ENCODE data around the gene TPPP2.

Gene TPPP2

DNA sequence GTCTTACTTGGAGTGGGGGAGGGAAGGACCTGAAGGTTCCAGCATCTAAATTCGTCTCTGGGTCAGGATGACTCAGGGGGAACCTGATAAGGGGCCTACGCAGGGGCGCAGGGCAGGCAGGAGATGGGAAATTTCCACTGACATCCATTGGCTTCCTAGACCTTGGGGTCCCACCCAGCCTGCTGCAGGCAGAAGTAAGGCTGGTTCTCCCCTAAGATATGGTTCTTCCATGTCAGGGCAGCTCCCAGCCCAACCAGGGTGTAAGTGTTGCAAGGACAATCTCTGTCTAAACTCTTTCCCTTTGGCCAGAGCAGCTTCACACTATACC is 3.1 kb upstream of the TPPP2 start:
- no peak for FAIRE-seq
- TF ChIP-seq, protein P1, sequence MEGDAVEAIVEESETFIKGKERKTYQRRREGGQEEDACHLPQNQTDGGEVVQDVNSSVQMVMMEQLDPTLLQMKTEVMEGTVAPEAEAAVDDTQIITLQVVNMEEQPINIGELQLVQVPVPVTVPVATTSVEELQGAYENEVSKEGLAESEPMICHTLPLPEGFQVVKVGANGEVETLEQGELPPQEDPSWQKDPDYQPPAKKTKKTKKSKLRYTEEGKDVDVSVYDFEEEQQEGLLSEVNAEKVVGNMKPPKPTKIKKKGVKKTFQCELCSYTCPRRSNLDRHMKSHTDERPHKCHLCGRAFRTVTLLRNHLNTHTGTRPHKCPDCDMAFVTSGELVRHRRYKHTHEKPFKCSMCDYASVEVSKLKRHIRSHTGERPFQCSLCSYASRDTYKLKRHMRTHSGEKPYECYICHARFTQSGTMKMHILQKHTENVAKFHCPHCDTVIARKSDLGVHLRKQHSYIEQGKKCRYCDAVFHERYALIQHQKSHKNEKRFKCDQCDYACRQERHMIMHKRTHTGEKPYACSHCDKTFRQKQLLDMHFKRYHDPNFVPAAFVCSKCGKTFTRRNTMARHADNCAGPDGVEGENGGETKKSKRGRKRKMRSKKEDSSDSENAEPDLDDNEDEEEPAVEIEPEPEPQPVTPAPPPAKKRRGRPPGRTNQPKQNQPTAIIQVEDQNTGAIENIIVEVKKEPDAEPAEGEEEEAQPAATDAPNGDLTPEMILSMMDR (IDR thresholded peaks at IDR 0.05; ENCODE audit: insufficient read depth, missing control alignments): no peak
- no peak for DNase-seq (ENCODE audit: insufficient read length, low spot score)

DNA sequence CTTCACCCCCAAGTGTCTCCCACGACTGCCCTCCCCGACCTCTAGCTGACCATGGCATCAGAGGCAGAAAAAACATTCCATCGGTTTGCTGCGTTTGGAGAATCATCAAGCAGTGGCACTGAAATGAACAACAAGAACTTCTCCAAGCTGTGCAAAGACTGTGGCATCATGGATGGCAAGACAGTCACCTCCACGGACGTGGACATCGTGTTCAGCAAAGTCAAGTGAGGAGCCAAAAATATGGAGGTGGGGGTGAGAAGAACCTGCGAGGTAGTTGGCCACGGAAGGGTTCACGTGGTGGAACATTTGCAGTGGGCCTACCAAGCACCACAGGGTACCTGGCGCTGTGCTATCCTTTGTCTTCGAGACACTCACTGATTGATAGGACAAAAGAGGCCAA is 514 bp downstream of the TPPP2 start:
- TF ChIP-seq, protein P1 (IDR thresholded peaks at IDR 0.05; ENCODE audit: insufficient read depth, missing control alignments): no peak
- DNase-seq (ENCODE audit: insufficient read length, low spot score) (no peak), FAIRE-seq (no peak)

DNA sequence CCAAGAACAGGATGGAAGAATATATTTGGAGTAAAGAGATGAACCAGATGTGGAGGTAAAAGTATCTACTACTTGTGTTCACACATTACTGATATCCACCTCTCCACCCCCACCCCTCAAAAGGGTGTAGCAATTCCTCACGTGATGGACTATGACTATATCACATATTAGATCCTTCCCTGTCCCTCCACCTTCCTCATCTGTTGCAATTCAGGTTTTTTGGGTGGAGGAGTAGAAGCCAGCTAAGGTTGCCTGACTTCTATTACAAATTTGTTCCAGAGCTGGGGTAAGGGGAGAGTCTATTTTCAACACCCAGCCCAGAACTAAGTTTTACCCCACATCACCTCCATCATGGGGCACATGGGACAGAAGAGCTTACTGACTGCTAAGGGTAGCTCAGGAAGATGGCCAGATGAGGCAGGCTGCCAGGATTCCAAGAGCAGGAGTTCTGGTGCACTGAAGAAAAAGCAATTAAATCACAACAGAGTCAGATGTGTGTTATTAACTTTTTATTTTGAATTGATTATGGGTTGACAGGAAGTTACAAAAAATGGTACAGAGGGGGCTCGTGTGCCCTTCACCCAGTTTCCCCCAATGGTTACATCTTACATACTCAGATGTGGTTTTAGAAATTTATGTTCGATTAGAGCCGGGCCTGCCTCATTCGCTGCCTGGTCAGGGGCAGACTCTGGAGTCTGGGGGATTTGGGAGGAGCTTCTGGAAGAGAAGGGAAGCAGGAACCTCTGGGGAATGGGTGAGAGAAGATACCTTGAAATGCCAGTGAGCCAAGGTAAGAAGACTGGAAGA is 2.5 kb downstream of the TPPP2 start:
- TF ChIP-seq, protein P1 (IDR thresholded peaks at IDR 0.05; ENCODE audit: insufficient read depth, missing control alignments): no peak
- DNase-seq (ENCODE audit: insufficient read length, low spot score) (no peak), FAIRE-seq (no peak)

GRCh38 chr14:21033133-21033698 is 3.2 kb downstream of the TPPP2 start:
- TF ChIP-seq, protein P1 (IDR thresholded peaks at IDR 0.05; ENCODE audit: insufficient read depth, missing control alignments): no peak
- DNase-seq (ENCODE audit: insufficient read length, low spot score) (no peak), FAIRE-seq (no peak)

- TF ChIP-seq, protein P1 (IDR thresholded peaks at IDR 0.05; ENCODE audit: insufficient read depth, missing control alignments): no peak
- no peak for DNase-seq (ENCODE audit: insufficient read length, low spot score)
Observed at GRCh38 chr14:21034707-21035106, 4.7 kb downstream of the TPPP2 start, which contains the start of gene RNASE13. Gene RNASE13 (minus strand): TSS chr14:21034807. CDS start chr14:21034288, 519 bp downstream.

DNA sequence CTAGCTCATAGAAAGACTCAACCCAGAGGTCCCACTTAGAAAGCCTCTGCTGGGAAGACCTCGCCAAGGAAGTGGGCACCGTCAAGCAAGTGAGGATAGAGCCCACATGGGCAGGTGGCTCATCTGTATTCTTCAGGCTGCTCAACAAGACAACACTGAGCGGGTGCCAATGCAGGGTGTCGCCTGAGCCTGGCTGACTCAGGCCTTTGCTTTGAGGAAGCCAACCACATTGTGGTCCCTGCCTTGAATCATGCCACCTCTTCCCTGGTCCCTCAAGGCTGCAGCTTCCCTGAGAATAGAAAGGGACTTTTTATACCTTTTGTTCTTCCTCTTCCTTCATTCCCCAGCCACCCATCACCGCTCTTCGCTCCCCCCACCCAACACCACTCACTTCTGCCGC is 6.7 kb downstream of the TPPP2 start:
- DNase-seq (ENCODE audit: insufficient read length, low spot score) (no peak), FAIRE-seq (no peak)
- TF ChIP-seq, protein P1 (IDR thresholded peaks at IDR 0.05; ENCODE audit: insufficient read depth, missing control alignments): no peak

More at GRCh38 chr14:21034707-21035106, 4.7 kb downstream of the TPPP2 start, which contains the start of gene RNASE13:
- no peak for FAIRE-seq

GRCh38 chr14:21037156-21037555 is 7.1 kb downstream of the TPPP2 start:
- TF ChIP-seq, protein P1 (IDR thresholded peaks at IDR 0.05; ENCODE audit: insufficient read depth, missing control alignments): no peak
- FAIRE-seq: no peak
- peak; percentile 34 for DNase-seq (ENCODE audit: insufficient read length, low spot score)

Data from D721Med (cell line).